ENCODE results near the gene LPIN3.

LPIN3 gene

DNA sequence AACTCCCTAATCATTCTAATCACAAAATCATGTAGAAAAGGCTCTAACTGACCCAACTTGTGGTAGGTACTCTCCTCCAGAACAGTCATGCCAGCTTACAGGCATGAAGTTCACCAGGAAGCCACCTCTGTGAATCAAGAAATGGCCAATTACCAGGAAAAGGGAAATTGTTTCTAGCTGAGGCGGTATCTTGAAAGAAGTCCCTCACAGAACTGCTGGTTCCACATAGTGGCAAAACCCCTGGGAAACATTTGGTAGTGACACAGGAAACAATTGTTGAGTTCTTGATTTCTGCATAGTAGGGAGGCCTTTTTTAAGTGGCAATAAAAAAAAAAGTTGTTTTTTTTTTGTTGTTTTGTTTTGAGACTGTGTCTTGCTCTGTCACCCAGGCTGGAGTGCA, 19.6 kb upstream of the LPIN3 start:
- no peak for DNase-seq

DNA sequence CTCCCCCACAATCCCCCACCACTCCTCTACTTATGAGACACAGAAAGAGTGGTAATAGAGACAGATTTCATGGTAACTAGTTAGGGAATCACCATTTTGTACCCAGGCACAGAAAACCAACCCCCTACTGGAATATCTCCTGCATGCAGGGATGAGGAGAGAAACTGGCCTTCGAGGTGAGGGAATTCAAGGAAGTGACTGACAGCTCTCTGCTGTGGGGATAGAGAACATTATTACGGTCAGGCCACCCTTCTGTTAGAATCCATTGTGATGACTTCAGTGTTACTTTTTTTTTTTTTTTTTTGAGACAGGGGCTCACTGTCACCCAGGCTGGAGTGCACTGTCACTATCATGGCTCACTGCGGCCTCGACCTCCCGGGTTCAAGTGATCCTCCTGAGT, 13.4 kb upstream of the LPIN3 start:
- no peak for DNase-seq

DNA sequence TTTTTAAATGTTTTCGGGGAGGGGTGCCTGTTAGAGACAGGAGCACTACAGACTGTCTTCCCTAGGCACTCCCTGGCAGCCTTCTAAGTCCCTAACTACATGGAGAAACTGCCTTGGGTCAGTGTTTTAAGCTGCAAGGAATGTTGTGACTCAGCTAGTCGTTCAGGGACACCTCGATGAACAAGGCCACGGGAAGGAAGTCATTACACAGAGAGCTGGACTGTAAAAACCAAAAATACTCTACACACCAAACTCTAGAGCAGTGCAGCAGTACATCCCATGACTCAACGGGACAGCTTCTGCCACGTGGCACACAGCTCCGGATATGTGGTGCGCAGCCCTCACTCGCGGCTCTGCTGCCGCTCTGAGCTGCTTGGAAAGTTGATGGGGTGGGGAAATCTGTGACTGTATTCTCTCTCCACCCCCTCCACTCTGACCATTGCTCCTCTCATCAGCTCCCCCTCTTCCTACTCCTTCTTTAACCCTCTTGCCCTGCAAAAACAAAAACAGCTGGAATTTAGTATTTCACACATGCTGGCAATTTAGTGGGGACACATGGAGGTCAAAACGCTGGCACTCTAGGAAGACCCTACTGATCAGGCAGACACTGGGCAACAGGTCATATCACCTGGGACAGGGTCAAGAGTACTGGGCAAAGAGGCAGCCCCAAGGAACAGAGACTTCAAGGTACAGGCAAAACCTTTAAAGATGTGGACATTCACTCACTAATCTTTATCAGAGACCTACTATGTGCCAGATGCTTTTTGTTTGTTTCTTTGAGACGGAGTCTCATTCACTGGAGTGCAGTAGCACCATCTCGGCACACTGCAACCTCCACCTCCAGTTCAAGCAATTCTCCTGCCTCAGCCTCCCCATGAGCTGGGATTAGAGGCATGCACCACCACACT, 10.9 kb upstream of the LPIN3 start:
- DNase-seq = peak in 11 of 51 donors; percentile 3 to 49 (median 16)

DNA sequence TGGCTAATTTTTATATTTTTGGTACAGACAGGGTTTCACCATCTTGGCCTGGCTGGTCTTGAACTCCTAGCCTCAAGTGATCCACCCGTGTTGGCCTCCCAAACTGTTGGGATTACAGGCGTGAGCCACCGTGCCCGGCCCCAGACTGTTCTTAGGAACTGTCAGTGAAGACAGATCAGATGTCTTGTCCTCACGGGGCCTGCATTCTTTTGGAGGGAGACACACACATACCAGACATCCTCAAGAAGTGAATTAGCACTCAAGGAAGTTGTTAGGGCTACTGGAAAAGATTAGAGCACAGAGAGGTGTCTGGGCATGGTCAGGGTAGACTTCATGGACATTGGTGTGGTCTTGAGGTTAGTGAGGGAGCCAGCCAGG, 10.3 kb upstream of the LPIN3 start:
- DNase-seq = no peak

DNA sequence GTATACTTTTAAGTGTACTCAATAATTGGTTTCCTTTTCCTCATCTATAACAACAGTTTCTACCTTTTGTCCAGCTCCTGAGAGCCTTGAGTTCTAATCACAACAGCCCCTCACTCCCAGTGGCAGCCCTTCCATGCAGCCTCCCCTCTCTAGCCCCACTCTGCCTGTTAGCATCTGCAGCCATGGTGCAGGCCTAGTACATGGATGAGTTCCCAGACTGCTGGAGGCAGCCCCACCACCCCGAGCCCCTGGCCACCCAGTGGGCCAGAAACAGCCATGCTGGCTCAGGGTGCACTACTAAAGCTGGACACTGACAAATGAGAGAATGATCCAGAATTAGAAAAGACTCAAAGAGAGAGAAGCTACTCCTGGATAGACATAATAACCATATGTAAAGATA, 9.7 kb upstream of the LPIN3 start:
- DNase-seq = no peak

DNA sequence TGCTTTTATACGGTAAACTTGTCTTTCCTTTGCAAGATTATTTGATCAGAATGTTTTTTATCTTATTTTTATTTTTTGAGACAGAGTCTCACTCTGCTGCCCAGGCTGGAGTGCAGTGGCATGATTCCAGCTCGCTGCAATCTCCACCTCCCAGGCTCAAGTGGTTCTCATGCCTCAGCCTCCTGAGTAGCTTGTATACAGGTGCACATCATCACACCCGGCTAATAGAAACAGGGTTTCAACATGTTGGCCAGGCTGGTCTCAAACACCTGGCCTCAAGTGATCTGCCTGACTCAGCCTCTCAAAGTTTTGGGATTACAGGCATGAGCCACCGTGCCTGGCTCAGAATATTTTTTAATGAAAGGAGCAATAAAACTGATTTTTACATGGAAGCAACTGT, 8.9 kb upstream of the LPIN3 start:
- no peak for DNase-seq

DNA sequence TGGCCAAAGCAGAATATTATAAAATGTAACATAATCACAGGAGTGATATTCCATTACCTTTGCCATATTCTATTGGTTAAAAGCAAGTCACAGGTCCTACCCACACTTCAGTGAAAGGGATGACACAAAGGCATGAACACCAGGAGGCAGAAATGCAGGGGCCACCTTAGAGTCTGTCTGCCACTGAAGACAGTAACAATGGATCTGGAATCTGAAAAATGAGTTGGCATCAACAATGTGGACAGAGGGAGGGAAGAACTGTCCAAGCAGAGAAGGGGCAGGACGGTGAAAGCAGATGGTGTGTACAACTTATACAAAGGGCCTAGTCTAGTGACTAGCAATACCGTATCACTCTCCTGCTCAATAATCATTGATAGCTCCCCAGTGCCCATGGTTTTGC, 6.6 kb upstream of the LPIN3 start:
- DNase-seq = no peak

DNA sequence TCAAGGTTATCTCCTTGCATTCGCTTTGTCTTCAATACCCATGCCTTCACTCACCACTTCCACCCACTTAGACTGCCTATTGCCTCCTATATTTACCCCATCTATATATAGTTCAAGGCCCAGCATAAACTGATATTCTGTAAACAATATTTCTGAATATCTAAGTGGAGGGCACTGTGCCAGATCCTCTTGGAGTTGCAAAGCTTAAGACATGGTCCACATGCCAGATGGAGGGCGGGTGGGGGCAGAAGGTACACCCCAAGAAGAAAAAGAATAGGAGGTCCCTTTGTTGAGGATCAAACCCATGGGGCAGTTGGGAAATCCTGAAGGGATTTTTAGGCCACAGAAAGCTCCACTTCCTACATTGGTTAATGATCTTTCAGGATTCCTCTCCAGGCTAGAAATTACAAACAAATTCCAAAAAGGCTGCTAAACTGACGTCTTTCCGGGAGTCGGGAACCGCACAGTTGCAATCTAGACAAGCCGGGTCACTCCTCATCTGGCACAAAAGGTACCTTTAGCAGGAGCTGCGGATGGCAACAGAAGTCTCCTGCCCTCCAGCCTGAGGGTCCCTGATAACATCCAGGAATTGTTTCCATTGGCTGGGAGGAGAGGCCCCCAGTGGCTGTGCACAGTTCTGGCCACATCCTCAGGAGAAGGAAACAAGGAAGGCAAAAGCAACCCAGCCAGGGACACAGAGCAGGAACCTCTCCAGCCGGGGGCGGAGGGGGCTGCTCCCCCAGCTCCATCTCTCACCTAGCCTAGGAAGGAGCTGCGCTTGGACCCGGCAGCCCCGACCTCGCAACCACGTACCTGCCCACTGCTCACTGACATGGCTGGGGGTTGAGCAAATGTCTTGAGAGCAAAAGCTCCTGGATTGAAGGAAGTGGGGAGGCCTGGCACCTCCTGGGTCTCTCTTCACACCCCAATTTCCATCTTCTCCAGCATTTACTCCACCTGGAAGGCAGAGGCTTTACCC, 5.9 kb upstream of the LPIN3 start:
- no peak for DNase-seq

DNA sequence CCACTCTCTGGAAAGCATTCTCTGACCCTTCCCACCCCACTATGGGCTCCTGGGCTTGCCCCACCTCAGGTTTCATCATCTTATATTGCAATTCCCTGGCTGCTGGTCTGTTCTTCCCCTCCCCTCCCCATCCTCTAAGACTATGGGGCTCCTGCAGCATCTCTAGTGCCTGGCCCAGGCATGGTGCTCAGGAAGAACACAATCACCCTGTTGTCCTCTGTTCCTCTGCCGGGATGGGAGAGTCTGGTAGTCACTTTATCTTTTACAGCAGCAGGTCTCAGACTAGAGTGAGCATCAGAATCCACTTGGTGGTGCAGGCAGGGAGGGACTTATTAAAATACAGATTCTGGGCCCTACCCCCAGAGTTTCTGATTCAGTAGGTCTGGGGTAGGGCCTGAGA, 5.0 kb upstream of the LPIN3 start:
- DNase-seq = no peak

DNA sequence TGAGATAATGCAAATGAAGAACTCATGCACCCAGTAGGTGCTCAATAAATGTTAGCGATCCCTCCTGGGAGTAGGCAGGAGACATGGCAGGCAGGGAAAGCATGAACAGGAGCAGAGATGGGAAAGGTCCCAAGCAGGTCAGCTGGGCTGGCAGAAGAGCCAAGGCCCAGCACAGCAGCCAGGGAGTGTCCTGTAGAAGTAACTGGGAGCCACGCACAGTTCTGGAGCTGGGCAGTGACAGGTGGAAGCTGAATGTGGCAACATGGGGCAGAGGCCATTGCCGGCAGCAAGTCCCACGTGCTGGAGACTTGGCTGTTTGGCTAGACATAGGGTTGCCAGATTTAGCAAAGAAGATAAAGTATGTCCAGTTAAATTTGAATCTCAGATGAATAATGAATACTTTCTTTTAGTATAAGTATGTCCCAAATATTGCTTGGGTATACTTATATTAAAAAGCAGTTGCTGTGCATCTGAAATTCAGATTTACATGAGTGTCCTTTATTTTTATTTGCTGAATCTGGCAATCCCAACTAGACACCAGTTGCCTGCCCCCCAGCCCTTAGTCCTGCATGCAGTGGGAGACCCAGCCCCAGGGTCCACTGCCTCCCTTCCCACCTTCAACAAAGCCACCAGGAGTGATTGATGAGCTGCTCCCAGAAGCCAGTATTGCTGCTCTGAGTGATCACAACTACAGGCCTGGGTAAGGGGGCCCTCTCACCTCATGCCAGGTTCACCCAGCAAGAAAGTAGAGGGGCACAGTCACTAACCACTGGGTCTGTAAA, 3.7 kb upstream of the LPIN3 start:
- no peak for DNase-seq

DNA sequence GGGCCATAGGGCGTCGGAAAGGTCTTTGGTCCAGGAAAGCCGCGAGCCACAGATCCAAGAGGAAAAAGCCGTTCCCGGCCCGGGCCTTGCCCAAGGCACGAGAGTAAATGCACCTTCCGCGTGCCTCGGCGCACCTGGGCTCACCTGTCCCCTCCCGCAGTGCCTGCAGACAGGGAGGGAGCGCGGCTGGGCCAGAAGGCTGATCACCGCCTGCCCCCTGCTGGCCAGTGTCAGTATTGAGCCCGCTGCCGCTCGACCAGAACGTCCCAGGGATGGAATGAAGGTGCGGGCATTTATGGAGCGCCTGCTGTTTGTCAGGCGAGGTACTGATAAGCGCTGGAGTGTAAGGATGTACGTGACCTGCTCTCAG, 679 bp upstream of the LPIN3 start:
- peak; percentile 16 to 86 (median 54) for DNase-seq

DNA sequence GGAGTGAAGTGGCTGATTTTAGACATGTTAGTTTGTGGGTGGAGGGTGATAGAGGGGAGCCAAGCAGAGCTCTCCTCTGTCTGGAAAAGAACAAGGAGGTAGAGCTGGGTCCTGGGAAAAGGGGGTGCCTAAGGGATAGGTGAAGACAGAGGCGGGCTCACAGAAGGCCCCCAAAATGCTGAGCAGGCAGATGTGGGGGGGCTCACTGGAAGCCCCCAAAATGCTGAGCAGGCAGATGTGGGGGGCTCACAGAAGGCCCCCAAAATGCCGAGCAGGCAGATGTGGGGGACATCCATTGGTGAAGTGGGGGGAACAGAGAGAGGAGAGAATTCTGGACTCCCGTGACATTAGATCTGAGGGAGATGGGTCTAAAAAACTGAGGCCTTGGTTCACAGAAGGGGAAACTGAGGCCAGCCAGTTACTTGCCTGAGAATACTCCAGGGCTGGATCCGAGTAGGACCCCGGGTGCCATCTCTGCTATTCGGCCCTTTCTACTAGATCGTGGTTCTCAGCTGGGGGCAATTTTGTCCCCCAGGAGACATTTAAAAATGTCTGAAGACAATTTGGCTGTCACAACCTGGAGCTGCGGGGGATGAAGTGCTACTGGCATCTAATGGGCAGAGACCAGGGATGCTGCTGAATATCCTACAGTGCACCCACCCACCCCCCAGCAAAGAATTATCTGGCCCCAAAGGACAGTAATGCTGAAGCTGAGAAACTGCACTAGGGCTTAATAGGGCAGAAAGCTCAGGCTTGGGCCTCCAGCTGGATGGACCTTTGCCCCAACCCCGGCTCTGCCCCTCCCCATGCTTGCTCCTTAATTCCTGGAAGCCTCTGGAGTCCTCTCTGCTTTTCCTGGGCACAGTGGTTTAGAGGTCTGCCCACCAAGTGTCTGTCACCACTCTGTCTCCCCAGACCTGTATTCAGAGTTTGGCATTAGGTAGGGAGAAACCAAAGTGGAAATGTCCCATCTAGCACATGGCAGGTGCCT, 2.1 kb downstream of the LPIN3 start:
- DNase-seq = no peak

DNA sequence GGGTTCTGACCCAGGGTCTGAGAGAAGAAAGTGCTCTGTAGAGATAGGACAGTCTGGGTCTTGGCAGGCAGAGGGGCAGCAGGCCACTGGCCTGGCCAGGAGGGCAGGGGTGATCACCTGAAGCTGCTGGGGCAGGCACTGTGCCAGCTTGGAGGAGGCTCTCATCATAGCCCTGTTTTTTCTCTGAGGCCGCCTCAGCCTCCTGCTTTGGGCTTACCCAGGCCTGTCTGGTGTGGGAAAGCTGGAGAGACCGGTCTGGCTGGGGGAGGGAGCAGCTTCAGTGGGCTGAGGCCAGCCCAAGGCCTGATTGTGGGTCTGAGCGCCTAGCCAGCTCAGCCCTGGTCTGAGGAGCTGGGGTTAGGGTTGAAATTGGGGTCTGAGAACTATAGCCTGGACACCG, 3.9 kb downstream of the LPIN3 start:
- DNase-seq = no peak

DNA sequence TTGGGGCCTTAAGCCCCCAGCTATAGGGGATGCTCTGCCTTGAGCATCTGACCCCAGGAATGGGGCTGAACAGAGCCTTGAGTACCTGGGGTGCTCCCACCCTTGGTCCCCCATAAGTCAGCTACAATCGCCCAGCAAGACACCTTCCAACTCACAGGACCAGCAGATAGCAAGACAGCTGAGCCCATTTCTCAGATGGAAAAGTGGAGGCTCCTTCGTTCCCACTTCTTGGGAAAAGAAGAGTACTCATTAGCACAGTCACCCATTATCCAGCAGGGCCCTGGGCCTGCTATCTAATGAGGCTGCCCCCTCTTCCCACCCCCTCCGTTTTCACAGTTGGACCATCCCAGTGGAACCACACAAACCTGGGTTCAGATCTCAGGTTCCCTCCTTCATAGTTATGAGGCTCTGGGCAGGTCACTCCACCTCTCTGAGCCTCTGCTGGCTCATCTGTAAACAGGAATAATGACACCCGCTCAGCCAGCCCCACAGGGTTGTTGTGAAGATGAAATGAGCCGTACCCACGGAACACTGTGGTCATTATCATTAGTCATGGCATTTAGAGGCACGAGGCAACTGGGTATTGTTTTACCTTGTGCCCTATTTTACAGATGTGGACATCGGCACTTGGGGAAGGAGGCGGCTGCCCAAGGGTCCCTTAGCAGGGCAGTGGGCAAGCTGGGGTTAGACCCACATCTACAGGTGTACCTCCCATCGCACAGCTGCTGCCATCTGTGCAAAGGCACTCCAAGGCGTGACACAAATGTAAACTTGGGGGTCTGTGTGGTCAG, 4.5 kb downstream of the LPIN3 start:
- no peak for DNase-seq

DNA sequence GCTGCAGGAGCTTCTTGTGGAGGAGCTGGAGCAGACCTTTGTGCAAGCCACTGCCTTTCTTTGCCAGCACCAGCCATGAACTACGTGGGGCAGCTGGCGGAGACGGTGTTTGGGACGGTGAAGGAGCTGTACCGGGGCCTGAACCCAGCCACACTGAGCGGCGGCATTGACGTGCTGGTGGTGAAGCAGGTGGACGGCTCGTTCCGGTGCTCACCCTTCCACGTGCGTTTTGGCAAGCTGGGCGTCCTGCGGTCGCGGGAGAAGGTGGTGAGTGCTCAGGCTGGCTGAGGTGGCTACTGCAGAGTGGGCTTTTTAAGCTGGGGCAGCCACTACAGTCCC, 5.1 kb downstream of the LPIN3 start:
- DNase-seq = no peak

DNA sequence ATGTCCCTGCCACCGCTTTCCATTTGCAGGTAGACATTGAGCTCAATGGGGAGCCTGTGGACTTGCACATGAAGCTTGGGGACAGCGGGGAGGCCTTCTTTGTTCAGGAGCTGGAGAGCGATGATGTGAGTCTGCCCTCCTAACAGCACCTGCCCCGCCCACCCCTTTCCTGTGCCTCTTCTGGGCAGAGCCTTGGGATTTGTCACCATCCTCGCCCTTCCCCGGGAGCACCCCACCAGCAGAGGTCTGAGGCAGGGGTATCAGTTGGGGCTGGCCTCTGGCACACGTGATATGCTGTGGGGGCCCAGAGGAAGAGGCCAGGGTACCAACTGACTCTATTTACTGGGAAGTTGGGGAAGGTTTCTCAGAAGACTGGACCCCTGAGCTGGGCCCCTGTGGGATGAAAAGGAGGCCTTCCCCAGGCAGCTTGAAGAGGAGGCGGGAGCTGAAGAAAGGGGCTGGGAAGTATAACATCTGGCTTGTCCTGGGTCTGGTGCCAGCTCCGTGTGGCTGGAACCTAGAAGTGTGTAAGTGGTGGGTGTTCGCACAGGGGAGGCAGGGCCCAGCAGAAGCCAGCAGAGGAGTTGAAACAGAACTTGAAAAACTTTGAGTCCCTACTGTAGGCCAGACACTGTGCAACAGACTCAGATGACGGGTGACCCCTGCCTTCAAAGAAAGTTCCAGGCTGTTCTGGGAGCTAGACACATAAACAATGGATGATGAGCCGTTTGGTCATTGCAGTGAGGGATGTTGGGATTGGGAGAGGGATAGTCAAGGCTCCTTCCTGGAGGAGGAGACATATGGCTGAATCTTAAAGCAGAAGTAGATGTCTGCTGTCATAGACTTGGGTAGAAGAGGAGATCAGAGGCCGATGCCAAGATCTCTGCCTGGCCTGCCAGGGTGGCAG, 7.2 kb downstream of the LPIN3 start:
- DNase-seq = no peak

DNA sequence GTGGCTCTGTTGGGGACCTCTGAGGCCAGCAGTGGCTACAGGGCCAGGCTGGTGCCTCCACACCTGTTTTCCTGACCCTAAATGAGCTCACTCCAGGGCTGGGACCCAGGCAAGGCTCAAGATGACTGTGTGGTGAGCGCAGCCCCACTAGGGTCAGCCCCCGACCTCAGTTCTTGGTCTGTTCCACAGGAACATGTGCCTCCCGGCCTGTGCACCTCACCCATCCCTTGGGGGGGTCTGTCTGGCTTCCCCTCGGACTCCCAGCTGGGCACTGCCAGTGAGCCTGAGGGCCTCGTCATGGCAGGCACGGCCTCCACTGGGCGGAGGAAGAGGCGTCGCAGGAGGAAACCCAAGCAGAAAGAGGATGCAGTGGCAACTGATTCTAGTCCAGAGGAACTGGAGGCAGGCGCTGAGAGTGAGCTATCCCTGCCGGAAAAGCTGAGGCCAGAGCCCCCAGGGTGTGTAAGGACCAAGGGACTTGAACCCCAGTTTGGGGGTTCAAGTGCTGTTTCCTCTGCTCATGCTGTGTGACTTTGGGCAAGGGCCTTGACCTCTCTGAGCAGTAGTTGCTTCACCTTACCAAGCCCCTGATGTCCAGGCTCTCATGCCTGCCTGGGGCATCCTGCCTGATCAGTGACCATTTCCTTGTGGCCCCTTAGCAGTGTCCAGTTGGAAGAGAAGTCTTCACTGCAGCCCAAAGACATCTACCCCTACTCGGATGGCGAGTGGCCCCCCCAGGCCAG, 8.0 kb downstream of the LPIN3 start:
- DNase-seq = no peak

DNA sequence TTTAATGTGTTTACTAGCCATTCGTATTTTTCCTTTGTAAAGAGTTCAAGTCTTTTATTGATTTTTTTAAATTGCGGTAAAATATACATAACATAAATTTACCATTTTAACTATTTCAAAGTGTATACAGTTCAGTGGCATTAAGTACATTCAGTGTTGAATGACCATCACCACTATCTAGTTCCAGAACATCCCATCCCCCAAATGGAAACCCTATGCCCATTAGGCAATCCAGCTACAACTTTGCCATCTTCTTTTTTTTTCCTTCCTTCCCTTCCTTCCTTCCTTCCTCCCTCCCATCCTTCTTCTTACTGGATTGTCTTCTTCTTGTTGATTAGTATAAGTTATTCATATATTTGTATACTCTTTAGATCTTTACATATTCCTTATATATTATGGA, 8.6 kb downstream of the LPIN3 start:
- no peak for DNase-seq

Measured in hypothalamus (tissue), 51 donors.